NCI-H2107 treated with DMSO at 0.1 percent for 48 hours (cell line): ENCODE results near the gene ASIC2.

ENCODE experiments used
- DNase-seq: peaks from one replicate; lab custom pipeline; 2025; ENCODE audit not compliant: unreplicated experiment; lab: John Stamatoyannopoulos, UW

The ASIC2 gene

DNA sequence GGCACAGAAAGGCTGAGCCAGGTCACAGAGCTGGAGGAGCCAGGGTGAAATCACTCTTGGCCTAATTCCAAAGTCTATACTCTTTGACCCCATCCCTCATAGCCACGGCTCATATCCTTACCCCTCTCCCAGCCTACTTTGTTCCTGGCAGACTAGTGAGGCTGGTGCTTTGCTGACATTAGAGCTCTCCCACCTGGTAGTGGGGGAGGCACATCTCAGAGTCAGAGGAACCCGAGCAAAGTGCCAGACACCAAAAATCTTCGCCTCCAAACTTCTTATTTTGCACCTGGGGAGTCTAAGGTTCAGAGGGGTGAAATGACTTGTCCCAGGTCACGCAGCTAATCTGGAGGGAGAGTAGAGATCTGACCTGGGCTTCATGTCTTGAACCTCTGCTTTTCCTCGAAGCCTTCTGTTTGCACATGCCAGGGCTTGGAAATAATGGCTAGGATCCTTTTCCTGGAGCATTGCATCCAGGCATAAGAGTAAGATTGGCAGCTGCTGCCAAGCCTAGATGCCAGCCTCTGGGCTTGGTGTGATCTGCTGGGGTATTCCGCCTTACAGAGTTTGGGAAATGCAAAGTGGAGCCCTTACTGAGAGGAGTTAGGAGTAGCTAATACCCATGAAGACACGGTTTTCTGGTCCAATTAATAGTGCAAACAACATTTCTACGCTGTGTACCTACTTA lies 174.6 kb downstream of the ASIC2 start:
- no peak for DNase-seq

- no peak for DNase-seq
These were observed 177.0 kb downstream of the ASIC2 start for GRCh38 chr17:33116021-33116551.

- DNase-seq: no peak
These were observed 177.7 kb downstream of the ASIC2 start for GRCh38 chr17:33115366-33115765.

- DNase-seq: no peak
These were observed 179.1 kb downstream of the ASIC2 start for GRCh38 chr17:33113991-33114370.

GRCh38 chr17:33113276-33113990 lies 179.7 kb downstream of the ASIC2 start:
- no peak for DNase-seq

GRCh38 chr17:33112763-33113162 lies 180.3 kb downstream of the ASIC2 start:
- no peak for DNase-seq

- no peak for DNase-seq
These were observed 183.6 kb downstream of the ASIC2 start for GRCh38 chr17:33109336-33110072.

DNA sequence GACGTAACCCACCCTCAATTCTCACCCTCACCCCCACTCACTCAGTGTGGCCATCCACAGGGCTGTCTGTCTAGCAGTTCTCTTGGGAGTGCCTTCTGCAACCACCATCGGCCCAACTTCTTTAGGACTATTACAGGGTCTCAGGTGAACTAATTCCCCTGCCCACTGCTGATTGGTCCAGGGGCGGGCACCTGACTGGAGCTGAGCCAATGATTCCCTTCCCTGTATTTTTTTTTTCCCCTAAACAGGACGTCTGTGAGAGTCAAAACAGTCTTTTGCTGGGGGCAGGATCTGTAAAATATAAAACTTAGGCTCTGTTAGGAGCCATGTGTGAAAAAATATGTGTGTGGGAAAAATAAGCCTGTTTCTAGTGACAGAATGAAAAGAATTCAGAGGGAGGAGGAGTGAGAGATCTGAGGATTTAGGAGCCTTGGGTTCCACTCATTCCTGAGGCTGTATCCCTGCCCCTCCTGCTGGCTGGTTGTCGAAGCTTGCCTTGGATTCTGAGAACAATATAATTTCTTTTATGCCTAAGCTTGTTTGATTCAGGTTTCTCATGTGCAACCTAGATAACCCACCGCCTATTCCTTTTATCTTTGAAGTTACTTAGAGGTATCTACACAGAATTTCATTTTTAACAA lies 186.4 kb downstream of the ASIC2 start:
- DNase-seq: no peak

GRCh38 chr17:33105911-33106310 lies 187.2 kb downstream of the ASIC2 start:
- no peak for DNase-seq

DNA sequence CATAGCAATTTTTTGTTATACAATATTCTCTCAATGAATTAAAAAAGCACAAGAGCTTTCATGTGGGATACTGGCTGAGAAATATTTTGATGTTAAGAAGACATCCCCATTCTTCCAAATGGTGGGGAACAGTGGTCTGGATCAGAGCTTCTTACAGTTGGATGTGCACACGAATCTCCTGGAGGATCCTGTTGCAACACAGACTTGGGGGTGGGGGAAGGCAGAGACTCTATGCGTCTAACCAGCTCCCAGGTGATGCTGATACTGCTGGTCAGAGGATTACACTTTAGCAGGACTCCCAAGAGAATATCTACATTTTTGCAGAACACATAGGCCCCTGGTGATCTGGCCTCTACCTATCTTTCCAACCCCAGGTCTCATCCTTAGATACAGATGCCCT lies 193.2 kb downstream of the ASIC2 start:
- DNase-seq: no peak

DNA sequence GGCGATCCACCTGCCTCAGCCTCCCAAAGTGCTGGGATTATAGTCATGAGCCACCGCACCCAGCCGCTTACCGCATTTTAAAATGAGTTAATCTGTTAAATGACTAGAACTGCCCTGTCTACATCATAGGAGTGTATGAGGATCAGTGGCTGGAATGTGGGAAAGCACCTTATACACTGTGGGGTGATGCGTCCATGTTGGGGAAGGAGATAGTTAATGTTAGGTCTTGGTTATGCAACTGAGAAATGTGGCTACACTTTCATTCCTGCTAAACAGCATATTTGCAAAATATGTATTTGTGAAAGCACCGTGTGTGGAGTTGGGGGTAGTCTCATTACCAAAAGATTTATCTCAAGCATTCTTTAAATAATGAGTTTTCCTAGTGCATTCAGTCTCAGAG lies 193.8 kb downstream of the ASIC2 start:
- DNase-seq: no peak

DNA sequence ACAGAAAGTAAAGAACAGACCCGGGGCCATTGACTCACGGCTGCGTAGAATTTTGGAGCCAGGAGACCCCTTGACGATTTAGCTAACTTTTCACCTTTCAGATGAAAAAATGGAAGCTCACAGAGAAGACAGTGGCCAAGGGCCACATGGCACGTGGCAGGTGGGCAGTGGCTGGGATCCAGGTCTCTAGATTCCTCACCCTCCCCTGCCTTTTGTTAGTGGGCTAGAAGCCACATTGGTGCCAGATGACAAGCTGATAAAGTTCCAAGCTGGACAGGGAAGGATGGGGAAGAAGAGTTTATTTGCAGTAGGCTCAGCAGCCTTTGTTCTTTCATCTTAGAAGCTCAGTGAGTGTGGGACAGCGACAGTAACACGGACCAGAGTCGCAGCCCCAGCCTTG lies 195.7 kb downstream of the ASIC2 start:
- no peak for DNase-seq

- no peak for DNase-seq
These were observed 196.9 kb downstream of the ASIC2 start for GRCh38 chr17:33096161-33096560.

DNA sequence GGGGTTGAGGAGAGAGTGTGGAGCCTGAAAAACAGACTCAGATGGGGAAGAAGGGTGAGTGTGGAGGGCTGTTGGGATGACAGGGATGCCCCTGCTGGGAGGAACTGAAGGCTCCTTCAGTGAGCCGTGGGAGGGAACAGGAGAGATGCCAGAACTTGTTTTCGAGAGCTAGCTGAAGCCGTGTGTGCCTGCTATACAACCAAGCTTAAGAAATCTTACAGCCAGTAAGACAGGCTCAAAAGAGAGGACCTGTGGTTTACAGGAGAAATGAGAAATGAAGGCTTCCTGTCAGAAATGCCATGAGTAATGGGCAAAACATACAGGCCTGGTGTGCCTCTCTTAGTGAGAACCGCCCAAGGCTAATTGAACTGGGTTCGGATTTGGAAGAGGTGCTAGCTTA lies 201.8 kb downstream of the ASIC2 start:
- DNase-seq: no peak

DNA sequence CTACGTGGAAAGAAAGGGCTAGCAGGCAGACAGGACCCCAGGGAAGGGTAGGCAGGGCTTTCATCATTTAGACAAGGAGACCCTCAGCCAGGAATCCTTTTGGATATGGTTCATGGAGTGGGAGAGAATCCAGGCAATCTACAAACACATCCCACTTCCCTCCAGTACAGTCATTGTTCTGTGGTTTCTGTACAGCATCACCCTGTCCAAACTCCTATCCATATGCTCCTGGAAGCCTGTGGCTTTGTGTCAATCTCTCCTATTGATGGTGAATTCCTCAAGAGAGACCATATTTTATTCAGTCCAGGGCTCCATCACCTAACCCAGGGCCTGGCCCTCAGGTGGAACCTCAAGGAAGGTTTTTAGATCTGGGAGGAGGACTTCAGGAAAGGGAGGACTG lies 202.3 kb downstream of the ASIC2 start:
- DNase-seq: no peak

- no peak for DNase-seq
These were observed 206.2 kb downstream of the ASIC2 start for GRCh38 chr17:33086878-33087277.

DNA sequence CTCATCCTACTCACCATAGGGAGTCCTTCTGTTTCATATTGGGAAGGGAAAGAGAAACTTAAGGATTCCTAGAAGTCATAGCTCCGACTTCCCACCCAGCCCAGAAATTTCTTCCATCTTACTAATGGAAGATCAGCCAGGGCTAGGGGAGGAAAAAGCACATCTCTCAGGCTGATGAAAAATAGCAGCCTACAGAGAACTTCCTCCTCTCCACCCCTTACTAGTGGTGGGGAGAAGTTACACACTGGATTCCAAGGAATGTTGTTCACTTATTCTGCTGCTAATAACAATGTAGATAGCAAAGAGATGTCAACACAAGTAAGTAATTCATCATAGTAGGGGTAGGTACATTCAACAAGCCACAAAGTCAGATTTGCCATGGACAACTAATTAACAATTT lies 207.1 kb downstream of the ASIC2 start:
- DNase-seq: no peak

DNA sequence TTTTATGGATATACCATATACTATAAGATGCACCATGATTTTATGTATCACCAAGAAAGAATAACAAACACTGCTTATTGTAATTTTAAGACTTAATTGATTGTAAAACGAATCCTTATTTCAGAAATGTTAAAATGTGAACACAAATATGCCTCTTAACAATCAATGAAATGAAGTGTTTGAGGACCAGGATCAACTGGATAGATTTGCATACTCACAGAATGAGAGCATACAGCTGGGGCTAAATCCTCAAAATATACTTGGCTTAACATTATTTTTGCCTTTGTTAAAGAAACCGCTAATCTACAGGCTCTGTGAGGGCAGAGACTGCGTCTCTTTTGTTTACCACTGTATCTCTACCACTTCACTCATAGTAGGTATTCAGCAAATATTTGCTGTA lies 207.8 kb downstream of the ASIC2 start:
- DNase-seq: no peak

DNA sequence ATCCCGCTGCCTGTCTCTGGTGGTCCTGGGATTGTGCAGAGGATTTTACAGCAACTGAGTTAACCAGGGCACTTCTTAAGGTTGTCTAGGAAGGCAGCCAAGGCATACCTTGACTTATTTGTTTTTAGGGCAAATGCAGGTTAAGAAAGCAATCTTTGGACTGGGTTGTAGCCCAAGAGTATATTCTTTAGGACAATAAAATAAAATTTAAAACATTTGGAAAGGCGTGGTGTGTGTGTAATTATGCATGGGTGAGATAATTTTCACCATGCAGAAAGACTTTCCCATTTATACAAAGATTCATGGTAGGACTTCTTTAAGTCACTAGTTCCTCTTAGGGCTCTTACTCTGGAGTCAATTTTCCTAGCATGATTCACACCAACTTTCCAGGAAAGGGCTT lies 208.3 kb downstream of the ASIC2 start:
- DNase-seq: no peak

DNA sequence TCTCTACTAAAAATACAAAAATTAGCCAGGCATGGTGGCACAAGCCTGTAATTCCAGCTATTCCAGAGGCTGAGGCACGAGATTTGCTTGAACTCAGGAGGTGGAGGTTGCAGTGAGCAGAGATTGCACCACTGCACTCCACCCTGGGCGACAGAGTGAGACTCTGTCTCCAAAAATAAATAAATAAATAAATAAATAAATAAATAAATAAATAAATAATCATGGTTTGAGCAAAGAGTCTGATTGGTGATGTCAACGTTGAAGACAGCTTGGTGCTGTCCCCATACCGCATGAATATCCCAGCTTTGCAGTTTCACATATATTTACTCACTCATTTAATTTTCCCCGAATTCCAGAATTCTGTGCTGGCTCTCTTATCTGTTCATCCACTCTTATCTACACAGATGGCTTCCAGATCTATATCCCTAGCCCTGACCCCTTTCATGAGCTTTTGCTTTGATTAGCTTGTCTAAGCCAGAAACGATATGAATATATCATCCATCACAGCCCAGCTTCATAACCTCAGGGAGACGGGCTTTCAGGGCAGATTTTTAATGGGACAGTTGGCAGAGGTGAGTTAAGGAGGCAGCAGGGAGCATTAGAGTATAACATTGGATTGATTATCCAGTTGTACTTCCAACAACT lies 210.4 kb downstream of the ASIC2 start:
- DNase-seq: no peak

DNA sequence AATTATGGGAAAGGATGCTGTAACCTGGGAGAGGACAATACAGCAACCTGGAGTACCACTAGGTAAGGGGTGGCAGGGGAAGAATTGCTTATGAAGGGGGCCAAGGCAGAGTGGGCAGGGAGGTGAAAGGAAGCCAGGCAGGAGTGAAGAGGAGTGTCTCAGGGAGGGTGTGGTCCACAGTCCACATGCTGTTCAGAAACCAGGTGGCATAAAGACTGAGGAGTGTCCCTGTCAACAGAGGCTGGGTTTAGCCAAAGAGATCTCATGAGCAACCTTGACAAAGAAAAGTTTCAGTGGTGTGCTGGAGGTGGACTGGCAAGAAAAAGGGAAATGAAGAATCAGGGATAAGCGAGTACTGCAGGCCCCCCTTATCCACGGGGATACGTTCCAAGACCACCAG lies 213.0 kb downstream of the ASIC2 start:
- no peak for DNase-seq
